Stomach (tissue), 9 donors: ENCODE measurements around the gene PRKCQ. TPM values are rescaled to one million over a fixed set of nuclear protein-coding genes. Genes with fewer than 3 reads are reported as not detected.

Experiments used
- DNase-seq, 2 donors: peaks; one replicate each; pipeline versions ENCODE4 v3.0.0 to v3.0.0-alpha.2; 2013 to 2019
- H3K27ac ChIP-seq, 5 donors: fragments of 200-600 bp in 4 of 5; sonication (generic) in 4 of 5; one replicate each; pipeline ENCODE4 v1.5.1; 2013 to 2019; ENCODE audit warnings: mild to moderate bottlenecking in 1 of 5, moderate library complexity in 1 of 5
- H3K27me3 ChIP-seq, 3 donors: fragments of 200-600 bp; sonication (generic); one replicate each; pipeline ENCODE4 v1.5.1; 2017 to 2019; ENCODE audit warnings: mixed run types in 1 of 3
- H3K36me3 ChIP-seq, 4 donors: fragments of 200-600 bp; sonication (generic); 1 replicate in 3 of 4; 2 replicates in 1 of 4; pipeline ENCODE4 v1.5.1; 2016 to 2019
- H3K4me1 ChIP-seq, 4 donors: fragments of 200-600 bp; sonication (generic); one replicate each; pipeline ENCODE4 v1.5.1; 2016 to 2019
- H3K4me3 ChIP-seq, 4 donors: fragments of 200-600 bp; sonication (generic) in 3 of 4; one replicate each; pipeline ENCODE4 v1.5.1; 2016 to 2019; ENCODE audit warnings: mild to moderate bottlenecking in 1 of 4
- H3K9me3 ChIP-seq, 4 donors: fragments of 200-600 bp; sonication (generic); one replicate each; pipeline ENCODE4 v1.5.1; 2016 to 2019
- EP300 ChIP-seq: sonication (generic); formaldehyde crosslinking; IDR thresholded peaks from one replicate; pipeline ENCODE4 v1.6.1; 2017; ENCODE audit warnings: antibody characterized with exemption
- POLR2A ChIP-seq, 4 donors: fragments of 450-650 bp; IDR thresholded peaks; one replicate each; pipeline ENCODE4 v1.6.1; 2016; ENCODE audit warnings: antibody characterized with exemption in 4 of 4, control low read depth in 2 of 4, mild to moderate bottlenecking in 1 of 4, moderate library complexity in 1 of 4
- POLR2AphosphoS5 ChIP-seq, 3 donors: sonication (generic); formaldehyde crosslinking; IDR thresholded peaks; one replicate each; pipeline ENCODE4 v1.6.1; 2016; ENCODE audit warnings: antibody characterized with exemption in 3 of 3
- WGBS, 5 donors: extraction: QIAGEN DNeasy Blood & Tissue Kit in 3 of 5; methylation state at CpG; one replicate each; pipeline versions ENCODE4 v1.1.5 to v1.1.7; 2013 to 2018; 5-methylcytosine and 5-hydroxymethylcytosine counted together
- intact Hi-C: fragments of 100-400 bp; cut with DNase I; formaldehyde crosslinking; loops from one replicate; pipeline ENCODE4 v1.15.1; 2023; ENCODE audit warnings: low total_unique reads
- polyA plus RNA-seq, 3 donors: library from polyadenylated mRNA; stranded (reverse); fragments of 200-250 nt; gene quantifications; one replicate each; pipeline ENCODE4 v1.2.3, GENCODE V29; 2013
- total RNA-seq, 5 donors: library from RNA; depleted of rRNA; stranded (reverse); fragments of >200 nt; gene quantifications; one replicate each; pipeline versions ENCODE4 v1.1.0 to v1.2.3, GENCODE V29; 2014 to 2016
- TF ChIP-seq, protein P1 (sequence below), 7 experiments: fragments of 450-650 bp in 4 of 7; fragments of 200-600 bp in 3 of 7; sonication (generic) in 3 of 7; IDR thresholded peaks; one replicate each; pipeline ENCODE4 v1.5.1; 2016 to 2019; ENCODE audit warnings: antibody characterized with exemption in 7 of 7, control low read depth in 2 of 7, mild to moderate bottlenecking in 1 of 7
- donor health status: healthy with polysubstance abuse.
- donor health status: Bipolar disorder and iron deficiency.
- donor health status: healthy.

PRKCQ gene
- total and polyA plus RNA-seq, 8 donors, result 0.25 to 5.1 (median 0.63) TPM; not detected in 1

DNA sequence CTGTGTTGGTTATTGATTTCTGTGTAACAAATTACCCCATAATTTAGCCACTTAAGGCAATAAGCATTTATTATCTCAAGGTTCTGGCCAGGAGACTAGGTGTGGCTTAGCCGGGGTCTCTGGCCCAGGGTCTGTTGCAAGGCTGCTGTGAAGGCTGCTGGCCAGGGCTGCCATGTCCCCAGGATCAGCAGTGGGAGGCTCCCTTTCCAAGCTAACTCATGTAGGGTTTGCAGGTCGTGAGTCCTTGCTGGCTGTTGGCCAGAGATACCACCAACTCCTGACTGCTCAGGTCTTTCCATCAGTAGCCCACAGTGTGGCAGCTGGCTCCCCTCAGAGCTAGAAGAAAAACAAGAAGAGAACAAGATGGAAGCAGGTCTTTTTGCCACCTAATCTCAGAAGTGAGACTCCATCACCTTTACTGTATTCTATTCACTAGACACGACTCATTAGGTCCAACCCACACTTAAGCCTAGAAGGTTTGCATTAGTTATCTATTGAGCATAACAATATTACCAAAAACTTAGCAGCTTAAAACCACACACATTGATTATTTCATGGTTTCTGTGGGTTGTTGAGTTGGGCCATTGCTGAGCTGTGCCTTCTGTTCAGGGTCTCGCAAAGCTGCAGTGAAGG, 191.7 kb downstream of the PRKCQ start:
- Histone ChIP-seq H3K4me1 (peaks cover 0 to 4% (median 2%) of the 10 kb centered on the region in 4 donors), H3K27ac (no peak overlapping the region), H3K36me3 (no peaks in the 10 kb centered on the region), H3K27me3 (no peaks in the 10 kb centered on the region), H3K4me3 (no peak overlapping the region), H3K9me3 (peaks cover 4 to 29% (median 21%) of the 10 kb centered on the region in 4 donors)
- TF ChIP-seq POLR2A (IDR thresholded peaks at IDR 0.05) (no peak), EP300 (no peak), POLR2AphosphoS5 (IDR thresholded peaks at IDR 0.05) (no peak)
- TF ChIP-seq, protein P1, sequence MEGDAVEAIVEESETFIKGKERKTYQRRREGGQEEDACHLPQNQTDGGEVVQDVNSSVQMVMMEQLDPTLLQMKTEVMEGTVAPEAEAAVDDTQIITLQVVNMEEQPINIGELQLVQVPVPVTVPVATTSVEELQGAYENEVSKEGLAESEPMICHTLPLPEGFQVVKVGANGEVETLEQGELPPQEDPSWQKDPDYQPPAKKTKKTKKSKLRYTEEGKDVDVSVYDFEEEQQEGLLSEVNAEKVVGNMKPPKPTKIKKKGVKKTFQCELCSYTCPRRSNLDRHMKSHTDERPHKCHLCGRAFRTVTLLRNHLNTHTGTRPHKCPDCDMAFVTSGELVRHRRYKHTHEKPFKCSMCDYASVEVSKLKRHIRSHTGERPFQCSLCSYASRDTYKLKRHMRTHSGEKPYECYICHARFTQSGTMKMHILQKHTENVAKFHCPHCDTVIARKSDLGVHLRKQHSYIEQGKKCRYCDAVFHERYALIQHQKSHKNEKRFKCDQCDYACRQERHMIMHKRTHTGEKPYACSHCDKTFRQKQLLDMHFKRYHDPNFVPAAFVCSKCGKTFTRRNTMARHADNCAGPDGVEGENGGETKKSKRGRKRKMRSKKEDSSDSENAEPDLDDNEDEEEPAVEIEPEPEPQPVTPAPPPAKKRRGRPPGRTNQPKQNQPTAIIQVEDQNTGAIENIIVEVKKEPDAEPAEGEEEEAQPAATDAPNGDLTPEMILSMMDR (IDR thresholded peaks at IDR 0.05), result no peak
- intact Hi-C loops, result no loop called here
- 50 to 77% (median 67%) methylated on average over 4 of the region's 4 CpGs for WGBS, 5 donors
- no peak for DNase-seq

DNA sequence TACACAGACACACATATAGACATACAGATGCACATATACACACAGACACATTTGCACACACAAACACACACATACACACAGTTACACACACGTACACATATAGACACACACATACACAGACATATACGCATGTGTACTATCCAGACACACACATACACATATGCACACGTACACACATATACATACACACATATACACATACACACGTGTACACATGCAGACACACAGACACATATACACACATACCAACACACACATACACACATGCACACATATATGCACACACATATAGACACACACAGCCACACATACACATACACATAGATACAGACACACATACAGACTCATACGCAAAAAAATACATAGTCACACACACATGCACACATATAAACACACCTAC, 193.1 kb downstream of the PRKCQ start:
- no peak for DNase-seq
- no peak for TF ChIP-seq POLR2A (IDR thresholded peaks at IDR 0.05)
- no peak for TF ChIP-seq EP300
- TF ChIP-seq, protein P1 (IDR thresholded peaks at IDR 0.05), result no peak
- no peak for TF ChIP-seq POLR2AphosphoS5 (IDR thresholded peaks at IDR 0.05)
- Histone ChIP-seq H3K27me3 (no peaks in the 10 kb centered on the region), H3K4me3 (no peak overlapping the region), H3K27ac (no peak overlapping the region), H3K4me1 (peaks cover 0 to 18% (median 12%) of the 10 kb centered on the region in 4 donors), H3K36me3 (no peaks in the 10 kb centered on the region), H3K9me3 (peaks cover 4 to 29% (median 21%) of the 10 kb centered on the region in 4 donors)
- intact Hi-C loops, result no loop called here
- 85 to 97% (median 94%) methylated on average over 5 of the region's 5 CpGs for WGBS, 5 donors

DNA sequence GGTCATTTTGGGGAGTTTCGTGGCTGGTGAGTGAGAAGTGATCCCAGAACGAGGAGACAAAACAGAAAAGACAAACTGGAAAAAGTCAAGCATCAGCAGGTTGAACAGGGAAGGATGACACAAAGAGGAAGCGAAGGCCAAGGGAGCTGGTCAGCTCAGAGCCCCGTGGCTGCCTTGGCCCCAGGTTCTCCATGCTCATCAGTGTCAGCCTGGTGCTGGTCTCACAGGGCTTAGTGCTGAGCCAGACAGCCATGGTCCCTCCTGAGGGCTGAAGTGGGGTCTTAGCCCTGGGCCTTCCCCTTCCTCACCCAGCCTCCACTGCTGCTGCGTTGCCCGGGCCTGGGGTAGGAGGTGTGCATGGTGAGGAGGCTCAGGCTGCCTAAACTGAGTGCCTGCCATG, 193.7 kb downstream of the PRKCQ start:
- no peaks in the 10 kb centered on the region for H3K36me3 ChIP-seq
- no peak overlapping the region for H3K4me3 ChIP-seq
- DNase-seq, result no peak
- WGBS, 5 donors, result 84 to 89% (median 88%) methylated on average over 6 of the region's 6 CpGs
- H3K27ac ChIP-seq, result peak overlapping the region in 1 of 5 donors; percentile 13
- no peaks in the 10 kb centered on the region for H3K27me3 ChIP-seq
- peaks cover 4 to 29% (median 20%) of the 10 kb centered on the region in 4 donors for H3K9me3 ChIP-seq
- TF ChIP-seq EP300, result no peak
- TF ChIP-seq, protein P1 (IDR thresholded peaks at IDR 0.05), result no peak
- TF ChIP-seq POLR2AphosphoS5 (IDR thresholded peaks at IDR 0.05), result no peak
- TF ChIP-seq POLR2A (IDR thresholded peaks at IDR 0.05), result no peak
- intact Hi-C loops, result no loop called here
- peaks cover 0 to 24% (median 16%) of the 10 kb centered on the region in 4 donors for H3K4me1 ChIP-seq

DNA sequence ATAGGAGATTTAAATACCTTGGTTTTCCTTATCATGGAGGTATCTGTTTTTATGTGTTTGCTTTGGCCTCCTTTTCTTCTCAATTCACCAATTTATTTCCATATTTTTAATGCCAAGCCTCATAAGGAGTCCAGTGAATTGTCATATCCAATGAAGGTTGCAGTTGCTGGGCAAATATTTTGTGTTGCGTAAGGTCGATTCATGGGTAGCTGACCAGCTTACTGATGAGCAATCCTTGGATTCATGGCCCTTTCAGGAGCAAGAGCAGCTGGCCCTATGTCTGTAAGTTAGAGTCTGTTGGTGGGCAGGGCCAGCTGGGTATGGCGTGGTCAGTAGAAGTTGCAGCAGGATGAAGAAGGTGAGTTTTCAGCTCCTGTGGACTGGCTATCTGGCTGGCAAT, 194.4 kb downstream of the PRKCQ start:
- TF ChIP-seq EP300 (no peak), POLR2A (IDR thresholded peaks at IDR 0.05) (no peak), POLR2AphosphoS5 (IDR thresholded peaks at IDR 0.05) (no peak)
- TF ChIP-seq, protein P1 (IDR thresholded peaks at IDR 0.05), result no peak
- WGBS, 5 donors, result 61 to 77% (median 76%) methylated on average over 3 of the region's 3 CpGs
- no peak overlapping the region for H3K4me3 ChIP-seq
- H3K9me3 ChIP-seq, result peaks cover 4 to 27% (median 17%) of the 10 kb centered on the region in 4 donors
- peak overlapping the region in 1 of 5 donors; percentile 19 for H3K27ac ChIP-seq
- H3K27me3 ChIP-seq, result no peaks in the 10 kb centered on the region
- no peak for DNase-seq
- no peaks in the 10 kb centered on the region for H3K36me3 ChIP-seq
- H3K4me1 ChIP-seq, result peaks cover 0 to 26% (median 17%) of the 10 kb centered on the region in 4 donors
- intact Hi-C loops, result no loop called here
